NCI-H748 (cell line): ENCODE measurements around the gene TSGA10.

Experiments
- DNase-seq: peaks from one replicate; lab custom pipeline; 2025; ENCODE audit not compliant: unreplicated experiment; lab: John Stamatoyannopoulos, UW

TSGA10 gene

GRCh38 chr2:98948956-98949739 lies 205.6 kb downstream of the TSGA10 start:
- DNase-seq, result no peak

- DNase-seq, result no peak
Measured at GRCh38 chr2:98947554-98947953, 207.2 kb downstream of the TSGA10 start.
